WERI-Rb-1 (cell line): Measurements from ENCODE around the gene TRIM7.

Experiments
- DNase-seq: peaks from one replicate; pipeline ENCODE4 v3.0.0-alpha.2; 2020
- H3K27ac ChIP-seq: fragments of 250-450 bp; sonication (Bioruptor Pico); 2 replicates; pipeline ENCODE4 v1.5.1; 2020; ENCODE audit warnings: mild to moderate bottlenecking, moderate library complexity
- H3K27me3 ChIP-seq: fragments of 250-450 bp; sonication (Bioruptor Pico); 2 replicates; pipeline ENCODE4 v1.5.1; 2021; ENCODE audit warnings: mild to moderate bottlenecking, low read depth, moderate library complexity; ENCODE audit not compliant: insufficient read depth, severe bottlenecking
- H3K36me3 ChIP-seq: fragments of 250-450 bp; sonication (Bioruptor Pico); 2 replicates; pipeline ENCODE4 v1.5.1; 2020; ENCODE audit warnings: mild to moderate bottlenecking, moderate library complexity
- H3K4me3 ChIP-seq: 2 replicates; pipeline ENCODE4 v1.5.1; 2011; ENCODE audit warnings: low read depth, mild to moderate bottlenecking, control low read depth, low read length
- H3K9me3 ChIP-seq: fragments of 250-450 bp; sonication (Bioruptor Pico); 2 replicates; pipeline ENCODE4 v1.5.1; 2021; ENCODE audit warnings: mild to moderate bottlenecking, moderate library complexity; ENCODE audit not compliant: severe bottlenecking
- TF ChIP-seq, protein P1 (sequence below): IDR thresholded peaks from 2 replicates; pipeline ENCODE4 v1.5.1; 2011; ENCODE audit warnings: low read depth, mild to moderate bottlenecking, control low read depth, inconsistent platforms, low read length

Gene TRIM7

GRCh38 chr5:181187500-181188213, 17.3 kb downstream of the TRIM7 start:
- peak; percentile 59 for DNase-seq
- peak overlapping the region; percentile 85 for H3K4me3 ChIP-seq
- TF ChIP-seq, protein P1, sequence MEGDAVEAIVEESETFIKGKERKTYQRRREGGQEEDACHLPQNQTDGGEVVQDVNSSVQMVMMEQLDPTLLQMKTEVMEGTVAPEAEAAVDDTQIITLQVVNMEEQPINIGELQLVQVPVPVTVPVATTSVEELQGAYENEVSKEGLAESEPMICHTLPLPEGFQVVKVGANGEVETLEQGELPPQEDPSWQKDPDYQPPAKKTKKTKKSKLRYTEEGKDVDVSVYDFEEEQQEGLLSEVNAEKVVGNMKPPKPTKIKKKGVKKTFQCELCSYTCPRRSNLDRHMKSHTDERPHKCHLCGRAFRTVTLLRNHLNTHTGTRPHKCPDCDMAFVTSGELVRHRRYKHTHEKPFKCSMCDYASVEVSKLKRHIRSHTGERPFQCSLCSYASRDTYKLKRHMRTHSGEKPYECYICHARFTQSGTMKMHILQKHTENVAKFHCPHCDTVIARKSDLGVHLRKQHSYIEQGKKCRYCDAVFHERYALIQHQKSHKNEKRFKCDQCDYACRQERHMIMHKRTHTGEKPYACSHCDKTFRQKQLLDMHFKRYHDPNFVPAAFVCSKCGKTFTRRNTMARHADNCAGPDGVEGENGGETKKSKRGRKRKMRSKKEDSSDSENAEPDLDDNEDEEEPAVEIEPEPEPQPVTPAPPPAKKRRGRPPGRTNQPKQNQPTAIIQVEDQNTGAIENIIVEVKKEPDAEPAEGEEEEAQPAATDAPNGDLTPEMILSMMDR, result no peak
- no peak overlapping the region for H3K27ac ChIP-seq
- no peaks in the 10 kb centered on the region for H3K27me3 ChIP-seq
- no peaks in the 10 kb centered on the region for H3K9me3 ChIP-seq
- no peaks in the 10 kb centered on the region for H3K36me3 ChIP-seq

DNA sequence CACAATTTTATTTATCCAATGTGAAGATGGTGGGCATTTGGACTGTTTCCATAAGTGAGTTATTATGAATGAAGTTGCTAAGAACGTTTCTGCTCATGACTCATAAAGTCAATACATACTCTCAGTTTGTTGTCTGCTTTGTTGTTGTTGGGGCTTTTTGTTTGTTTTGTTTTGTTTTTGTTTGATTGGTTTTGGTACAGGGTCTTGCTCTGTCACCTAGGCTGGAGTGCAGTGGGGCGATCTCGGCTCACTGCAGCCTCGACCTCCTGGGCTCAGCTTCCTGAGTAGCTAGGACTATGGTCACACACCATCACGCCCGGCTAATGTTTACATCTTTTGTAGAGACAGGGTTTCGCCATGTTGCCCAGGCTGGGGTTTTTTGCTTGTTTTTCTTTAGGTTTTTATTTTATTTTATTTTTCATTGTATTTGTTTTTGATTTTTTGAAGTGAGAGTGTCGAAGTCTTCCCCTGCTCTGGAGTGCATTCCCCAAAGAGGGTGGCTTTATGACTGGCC, 18.0 kb downstream of the TRIM7 start:
- no peak for DNase-seq
- Histone ChIP-seq H3K36me3 (no peaks in the 10 kb centered on the region), H3K4me3 (peak overlapping the region; percentile 85), H3K9me3 (no peaks in the 10 kb centered on the region), H3K27ac (no peak overlapping the region), H3K27me3 (no peaks in the 10 kb centered on the region)
- TF ChIP-seq, protein P1, result no peak

DNA sequence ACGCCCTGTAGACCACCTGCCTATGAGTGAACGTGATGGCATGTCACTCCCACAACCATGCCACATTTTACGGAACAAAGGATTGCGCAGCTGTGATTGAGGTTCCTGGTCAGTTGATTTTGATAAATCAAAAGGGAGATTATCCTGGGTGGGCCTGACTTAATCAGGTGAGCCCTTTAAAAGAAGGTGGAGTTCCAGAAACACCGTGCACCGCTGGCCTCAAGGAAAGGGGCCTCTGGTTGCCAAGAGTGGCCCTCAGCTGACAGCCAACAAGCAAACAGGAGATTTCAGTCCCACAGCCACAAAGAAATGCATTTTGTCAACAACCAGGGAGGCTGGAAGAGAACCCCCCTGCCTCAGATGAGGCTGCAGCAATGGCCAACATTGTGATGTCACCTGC, 19.0 kb downstream of the TRIM7 start:
- H3K4me3 ChIP-seq, result no peak overlapping the region
- DNase-seq, result no peak
- H3K27me3 ChIP-seq, result no peaks in the 10 kb centered on the region
- H3K9me3 ChIP-seq, result no peaks in the 10 kb centered on the region
- H3K27ac ChIP-seq, result no peak overlapping the region
- TF ChIP-seq, protein P1, result no peak
- no peaks in the 10 kb centered on the region for H3K36me3 ChIP-seq

GRCh38 chr5:181185560-181185959, 19.4 kb downstream of the TRIM7 start:
- Histone ChIP-seq H3K36me3 (no peaks in the 10 kb centered on the region), H3K27ac (no peak overlapping the region), H3K4me3 (no peak overlapping the region), H3K9me3 (no peaks in the 10 kb centered on the region), H3K27me3 (no peaks in the 10 kb centered on the region)
- TF ChIP-seq, protein P1, result no peak
- no peak for DNase-seq

DNA sequence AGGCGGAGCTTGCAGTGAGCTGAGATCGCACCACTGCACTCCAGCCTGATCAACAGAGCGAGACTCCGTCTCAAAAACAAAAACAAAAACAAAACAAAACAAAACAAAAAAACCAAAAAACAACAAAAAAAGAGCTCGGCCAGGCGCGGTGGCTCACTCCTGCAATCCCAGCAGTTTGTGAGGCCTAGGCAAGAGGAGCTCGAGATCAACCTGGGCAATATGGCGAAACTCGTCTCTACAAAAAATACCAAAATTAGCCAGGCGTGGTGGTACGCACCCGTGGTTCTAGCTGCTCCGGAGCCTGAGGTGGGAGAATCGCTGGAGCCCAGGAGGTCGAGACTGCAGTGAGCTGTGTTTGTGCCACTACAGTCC, 20.2 kb downstream of the TRIM7 start:
- TF ChIP-seq, protein P1, result no peak
- no peak overlapping the region for H3K4me3 ChIP-seq
- DNase-seq, result no peak
- no peak overlapping the region for H3K27ac ChIP-seq
- no peaks in the 10 kb centered on the region for H3K27me3 ChIP-seq
- H3K36me3 ChIP-seq, result no peaks in the 10 kb centered on the region
- no peaks in the 10 kb centered on the region for H3K9me3 ChIP-seq

DNA sequence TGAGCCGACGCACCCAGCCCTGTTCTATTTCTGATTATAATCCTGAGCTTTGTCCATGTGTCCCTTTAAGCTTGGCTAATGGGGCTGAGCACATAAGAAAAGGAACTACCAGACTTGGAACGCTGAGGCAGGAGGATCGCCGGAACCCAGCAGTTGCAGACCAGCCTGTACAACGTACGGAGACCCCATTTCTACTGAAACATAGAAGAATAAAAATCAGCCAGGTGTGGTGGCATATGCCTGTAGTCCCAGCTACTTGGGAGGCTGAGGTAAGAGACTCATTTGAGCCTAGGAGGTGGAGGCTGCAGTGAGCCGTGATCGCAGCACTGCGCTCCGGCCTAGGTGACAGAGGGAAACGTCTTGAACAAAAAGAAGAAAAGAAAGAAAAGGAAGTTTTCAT, 22.3 kb downstream of the TRIM7 start:
- H3K36me3 ChIP-seq, result no peaks in the 10 kb centered on the region
- H3K4me3 ChIP-seq, result no peak overlapping the region
- H3K27ac ChIP-seq, result no peak overlapping the region
- no peaks in the 10 kb centered on the region for H3K9me3 ChIP-seq
- DNase-seq, result no peak
- TF ChIP-seq, protein P1, result no peak
- no peaks in the 10 kb centered on the region for H3K27me3 ChIP-seq
